SK-N-SH (cell line): ENCODE data around the gene LRRC59.

Experiments used
- CTCF ChIP-seq: fragments of 200-600 bp; sonication (generic); IDR thresholded peaks from 2 replicates; pipeline ENCODE4 v1.6.1; 2017; ENCODE audit warnings: antibody characterized with exemption, mild to moderate bottlenecking, moderate library complexity
- EP300 ChIP-seq, 2 experiments: IDR thresholded peaks; 2 replicates each; pipeline versions ENCODE4 v1.4.0 to v1.6.1; 2012; ENCODE audit warnings: borderline replicate concordance in 1 of 2, low read depth in 1 of 2, low read length in 1 of 2
- GATA2 ChIP-seq: sonication (generic); formaldehyde crosslinking; IDR thresholded peaks from 2 replicates; pipeline ENCODE4 v1.5.0; 2020; ENCODE audit warnings: mild to moderate bottlenecking, missing genetic modification reagents
- JUND ChIP-seq: IDR thresholded peaks from 2 replicates; pipeline ENCODE4 v1.4.0; 2012
- RXRA ChIP-seq: IDR thresholded peaks from 2 replicates; pipeline ENCODE4 v1.4.0; 2012; ENCODE audit warnings: low read depth, mild to moderate bottlenecking, borderline replicate concordance
- TAF1 ChIP-seq: IDR thresholded peaks from 2 replicates; pipeline ENCODE4 v1.6.1; 2012; ENCODE audit warnings: low read depth, mild to moderate bottlenecking, low read length, moderate library complexity, borderline replicate concordance

- no peak for TF ChIP-seq CTCF
- no peak for TF ChIP-seq TAF1
- TF ChIP-seq RXRA, result no peak
- TF ChIP-seq GATA2 (CRISPR knock-in tag), result no peak
- TF ChIP-seq EP300 (IDR thresholded peaks at IDR 0.05; ENCODE audit: borderline replicate concordance in 1 of 2, low read depth in 1 of 2, low read length in 1 of 2), result no peak
- no peak for TF ChIP-seq JUND
Measured at GRCh38 chr17:50371526-50371925, 25.8 kb downstream of the LRRC59 start.
